NCI-H510A treated with DMSO at 0.1 percent for 48 hours (cell line): Measurements from ENCODE around the gene PRKAG2.
"Not testable (repeated sequence)": the region's sequence is repeated elsewhere in the genome, so short reads cannot be mapped to it uniquely, and the experiment has no call there.

Experiments used
- DNase-seq: peaks from one replicate; lab custom pipeline; 2025; lab: John Stamatoyannopoulos, UW

PRKAG2 gene

DNA sequence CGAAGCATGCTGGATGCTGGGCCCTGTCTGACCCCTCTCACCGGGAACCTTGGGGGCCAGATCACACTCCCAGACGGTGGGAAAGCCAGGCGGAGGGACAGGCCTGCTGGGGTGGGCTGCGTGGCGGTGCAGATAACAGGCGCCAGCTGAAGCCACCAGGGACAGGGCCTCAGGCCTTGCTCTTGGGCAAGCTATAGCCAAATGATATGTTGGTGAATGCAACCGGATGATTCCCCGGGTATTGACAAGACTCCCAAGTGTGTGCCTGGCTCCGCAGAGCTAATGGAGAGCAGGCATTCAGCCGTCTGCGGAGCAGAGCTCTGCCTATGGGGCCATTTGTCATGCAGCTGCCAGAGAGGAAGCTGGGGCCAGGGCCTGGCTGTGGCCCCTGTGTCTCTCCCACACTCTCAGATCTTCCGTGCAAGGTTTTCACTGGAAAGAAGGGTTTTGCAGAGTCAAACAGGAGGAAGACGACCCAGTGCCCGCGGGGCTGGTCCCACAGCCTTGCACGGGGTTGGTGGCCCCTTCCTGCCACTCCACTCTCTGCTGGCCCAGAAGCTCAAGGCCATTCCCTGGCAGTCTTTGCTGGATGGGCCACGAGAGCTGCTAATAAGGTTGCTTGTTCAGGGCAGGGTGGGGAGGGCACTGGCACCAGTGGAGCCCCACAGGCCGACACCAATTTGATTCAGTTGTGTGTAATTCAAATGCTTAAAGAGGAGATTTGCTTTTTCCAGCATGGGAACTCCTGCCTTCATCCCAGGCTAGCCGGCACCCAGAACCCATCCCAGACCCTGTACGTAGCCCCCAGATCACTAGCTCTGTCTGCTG is 91.8 kb downstream of the PRKAG2 start:
- DNase-seq: no peak

DNA sequence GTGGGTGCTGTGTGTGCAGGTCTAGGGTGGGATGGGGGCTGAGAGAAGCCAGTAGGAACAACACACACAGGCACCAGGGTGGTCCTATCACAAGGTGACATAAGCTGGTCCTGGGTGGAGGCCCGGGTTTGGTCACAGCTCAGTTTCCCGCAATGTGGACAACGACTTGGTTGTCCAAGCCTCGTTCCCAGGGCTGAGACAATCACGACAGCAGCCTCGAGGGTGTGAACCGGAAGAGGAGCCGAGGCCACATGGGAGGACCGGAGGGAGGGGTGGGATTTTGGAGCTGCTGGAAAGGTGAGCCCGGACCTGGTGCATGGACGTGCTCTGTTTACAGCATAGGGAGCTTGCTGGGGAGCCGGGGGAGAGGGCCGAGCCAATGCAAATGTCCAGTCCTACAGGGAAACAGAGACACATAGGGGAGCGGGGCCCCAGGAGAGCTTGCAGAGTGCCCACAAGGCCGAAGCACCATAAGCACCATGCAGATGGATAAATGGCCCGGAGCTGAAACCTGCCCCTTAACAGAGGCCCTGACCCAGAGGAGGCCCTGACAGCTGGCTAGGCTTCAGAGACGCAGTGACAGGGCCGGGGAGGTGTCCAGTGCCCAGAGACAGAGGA is 92.8 kb downstream of the PRKAG2 start:
- DNase-seq: no peak

GRCh38 chr7:151782598-151783448 is 94.1 kb downstream of the PRKAG2 start:
- DNase-seq: peak; percentile 53

DNA sequence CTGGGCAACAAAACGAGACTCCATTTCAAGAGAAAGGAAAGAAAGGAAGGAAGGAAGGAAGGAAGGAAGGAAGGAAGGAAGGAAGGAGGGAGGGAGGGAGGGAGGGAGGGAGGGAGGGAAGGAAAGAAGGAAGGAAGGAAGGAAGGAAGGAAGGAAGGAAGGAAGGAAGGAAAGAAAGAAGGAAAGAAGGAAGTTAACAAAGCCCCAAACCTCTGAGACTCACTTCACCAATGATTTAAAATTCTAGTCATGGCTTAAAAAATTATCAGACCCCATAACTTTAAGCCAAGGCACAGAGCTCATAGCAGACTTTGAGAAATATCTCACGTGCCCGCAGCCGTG is 94.7 kb downstream of the PRKAG2 start:
- DNase-seq: not testable (repeated sequence)

DNA sequence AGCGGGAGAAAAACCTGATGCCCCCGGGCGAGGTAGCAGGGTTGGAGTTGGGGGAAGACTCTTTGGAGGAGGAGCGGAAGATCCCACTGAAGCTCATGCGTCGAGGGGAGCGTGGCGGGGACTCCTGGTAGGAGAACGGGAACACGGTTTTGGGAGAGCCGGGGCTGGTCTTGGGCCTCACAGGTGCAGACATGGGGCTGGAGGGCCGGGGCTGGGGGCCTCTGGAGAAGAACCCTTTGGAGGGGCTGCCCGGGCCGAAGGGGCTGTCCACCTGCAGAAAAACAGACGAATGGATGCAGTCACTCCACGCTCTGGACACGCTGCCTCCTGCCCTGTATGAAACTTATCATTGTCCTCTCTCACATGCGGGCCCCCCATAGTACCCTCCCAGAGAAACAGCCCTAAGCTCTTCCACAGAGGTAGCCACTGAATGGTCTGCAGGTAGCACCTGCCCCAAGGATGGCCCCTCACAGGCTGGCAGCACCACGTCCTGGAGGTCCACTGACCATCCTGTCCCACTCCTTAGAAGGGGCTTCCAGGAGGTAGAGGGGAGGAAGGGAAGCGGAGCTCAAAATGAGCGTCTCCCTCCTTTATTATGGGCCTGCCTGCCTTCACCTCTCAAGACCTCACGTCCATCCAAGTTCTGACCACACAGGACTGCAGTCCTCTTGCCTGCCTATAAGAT is 95.6 kb downstream of the PRKAG2 start:
- no peak for DNase-seq

GRCh38 chr7:151780631-151781030 is 96.3 kb downstream of the PRKAG2 start:
- peak; percentile 53 for DNase-seq

GRCh38 chr7:151779678-151780077 is 97.2 kb downstream of the PRKAG2 start:
- DNase-seq: no peak

DNA sequence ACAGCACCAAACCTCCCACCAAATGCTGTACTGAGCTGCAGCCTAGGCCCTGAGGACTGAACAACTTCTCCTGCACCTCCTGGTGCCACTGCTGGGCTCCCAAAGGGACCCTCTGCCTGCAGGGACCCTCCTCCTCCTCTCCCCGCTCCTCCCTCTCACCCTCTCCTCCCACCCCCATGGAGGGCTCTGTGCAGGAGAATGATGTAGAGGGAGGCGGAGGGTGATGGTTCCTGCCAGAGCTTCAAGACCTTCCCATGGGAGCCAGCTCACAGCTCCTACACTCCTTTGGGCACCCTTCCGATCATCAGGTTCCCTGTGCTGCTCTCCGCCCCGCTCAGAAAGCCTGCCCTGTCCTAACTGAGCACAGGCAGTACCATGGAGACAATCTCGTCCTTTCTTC is 97.7 kb downstream of the PRKAG2 start:
- no peak for DNase-seq

DNA sequence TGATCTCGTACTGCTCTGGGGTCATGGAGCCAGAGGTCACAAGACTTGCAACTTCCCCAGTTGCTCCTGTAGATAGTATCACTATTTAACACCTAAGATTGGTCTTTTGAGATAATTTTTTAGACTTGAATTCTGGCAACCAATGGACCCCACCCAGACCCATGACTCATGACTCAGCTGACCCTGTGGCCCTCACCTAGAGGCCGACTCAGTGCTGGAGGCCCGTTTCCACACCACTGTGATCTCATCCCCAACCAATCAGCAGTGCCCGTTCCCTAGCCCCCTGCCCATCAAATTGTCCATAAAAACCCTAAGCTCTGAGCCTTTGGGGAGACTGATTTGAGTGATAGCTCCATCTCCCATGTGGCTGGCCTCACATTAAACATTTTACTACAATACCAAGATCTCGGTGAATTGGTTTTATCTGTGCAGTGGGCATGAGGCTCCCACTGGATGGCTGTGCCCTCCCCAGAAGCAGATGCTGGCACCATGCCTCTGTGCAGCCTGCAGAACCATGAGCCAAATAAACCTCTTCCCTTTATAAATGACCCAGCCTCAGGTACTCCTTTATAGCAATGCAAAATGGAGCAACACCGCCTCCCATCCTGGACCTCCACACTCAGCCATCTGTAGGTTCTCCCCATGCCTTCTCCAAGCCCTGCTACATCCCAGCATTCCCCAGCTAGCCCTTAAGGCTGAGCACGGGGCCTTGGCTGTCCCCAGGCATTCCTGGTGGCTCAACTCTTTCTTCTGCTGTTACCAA is 98.8 kb downstream of the PRKAG2 start:
- DNase-seq: no peak

GRCh38 chr7:151777495-151777880 is 99.4 kb downstream of the PRKAG2 start:
- DNase-seq: no peak

GRCh38 chr7:151776876-151777494 is 99.9 kb downstream of the PRKAG2 start:
- no peak for DNase-seq

DNA sequence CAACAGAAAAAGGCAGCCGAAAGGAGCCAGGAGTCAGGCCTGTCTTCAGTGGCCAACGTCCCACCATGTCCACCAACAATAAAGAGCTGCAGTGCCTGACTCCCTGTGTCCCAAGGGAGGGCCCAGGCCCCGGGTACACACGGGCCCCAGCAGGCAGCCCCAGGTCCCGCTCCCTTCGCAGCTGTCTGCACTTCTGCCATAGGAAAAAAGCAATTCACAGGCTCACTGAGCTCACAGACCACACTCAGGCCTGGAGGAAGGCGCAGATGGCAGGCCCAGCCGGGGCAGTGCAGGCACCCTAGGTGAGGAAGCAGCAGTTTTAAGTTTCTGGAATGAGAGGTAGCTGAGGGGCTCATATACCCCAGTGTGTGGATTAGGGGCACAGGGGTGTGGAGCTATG is 100.5 kb downstream of the PRKAG2 start:
- no peak for DNase-seq

DNA sequence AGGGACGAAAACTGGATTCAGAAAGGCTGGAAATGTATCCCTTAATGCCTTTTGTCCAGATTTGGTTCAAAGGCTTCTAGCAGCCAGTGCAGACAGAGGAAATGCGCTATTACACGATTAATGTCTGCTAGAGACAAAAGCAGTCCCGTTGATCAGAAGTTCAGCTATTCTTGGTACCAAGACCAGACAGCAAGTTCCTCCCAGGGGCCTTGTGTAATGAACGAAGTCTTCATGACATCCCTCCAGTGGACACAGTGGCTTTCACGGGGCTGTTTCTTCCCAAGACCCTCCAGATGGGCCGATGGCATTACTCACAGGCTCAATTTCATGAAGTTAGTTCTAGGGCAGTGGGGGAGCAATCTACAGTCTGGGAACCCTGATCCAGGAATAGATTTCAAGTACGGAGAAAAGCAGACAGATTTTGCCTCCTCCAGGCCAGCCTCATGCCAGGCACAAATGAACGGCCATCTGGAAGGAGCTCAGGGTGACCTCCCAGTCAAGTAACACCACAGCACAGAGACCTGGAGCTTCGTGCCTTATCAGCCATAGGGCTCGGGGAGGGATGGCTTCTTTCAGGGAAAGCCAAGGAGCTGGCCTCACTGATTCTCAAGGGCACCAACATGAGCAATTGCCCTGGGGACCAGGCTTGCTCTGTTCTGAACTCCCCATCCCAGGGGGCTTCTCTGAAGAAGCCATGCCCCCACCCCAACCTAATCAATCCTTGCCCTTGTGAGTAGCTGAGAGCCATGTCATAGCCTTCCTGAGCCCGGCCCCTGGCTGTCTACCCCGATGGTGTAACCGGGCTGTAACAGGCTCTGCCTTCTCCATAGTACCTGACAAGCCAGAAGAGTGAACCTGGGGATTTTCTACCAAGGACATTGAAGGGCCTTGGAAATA is 101.1 kb downstream of the PRKAG2 start:
- DNase-seq: no peak

GRCh38 chr7:151774951-151775350 is 102.0 kb downstream of the PRKAG2 start:
- no peak for DNase-seq

GRCh38 chr7:151773797-151774196 is 103.1 kb downstream of the PRKAG2 start:
- DNase-seq: peak; percentile 58

DNA sequence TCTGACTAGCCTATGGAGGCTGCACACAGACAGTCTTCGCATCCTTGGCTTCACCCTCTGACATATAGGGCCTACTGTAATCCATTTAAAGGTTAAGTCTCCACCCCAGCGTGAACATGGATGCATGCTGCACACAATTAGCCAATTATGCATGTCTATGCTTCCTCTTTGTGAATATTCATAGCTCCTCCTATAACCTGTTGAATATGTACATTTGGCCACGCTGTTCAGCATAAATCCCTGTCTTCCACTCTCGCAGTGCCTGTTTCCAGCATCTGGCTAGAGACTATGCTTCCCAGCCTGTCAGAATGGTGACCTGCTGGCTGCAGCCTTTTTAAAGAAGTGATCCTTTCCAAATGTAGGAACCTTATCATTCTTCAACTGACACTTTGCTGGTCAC is 106.7 kb downstream of the PRKAG2 start:
- DNase-seq: no peak

DNA sequence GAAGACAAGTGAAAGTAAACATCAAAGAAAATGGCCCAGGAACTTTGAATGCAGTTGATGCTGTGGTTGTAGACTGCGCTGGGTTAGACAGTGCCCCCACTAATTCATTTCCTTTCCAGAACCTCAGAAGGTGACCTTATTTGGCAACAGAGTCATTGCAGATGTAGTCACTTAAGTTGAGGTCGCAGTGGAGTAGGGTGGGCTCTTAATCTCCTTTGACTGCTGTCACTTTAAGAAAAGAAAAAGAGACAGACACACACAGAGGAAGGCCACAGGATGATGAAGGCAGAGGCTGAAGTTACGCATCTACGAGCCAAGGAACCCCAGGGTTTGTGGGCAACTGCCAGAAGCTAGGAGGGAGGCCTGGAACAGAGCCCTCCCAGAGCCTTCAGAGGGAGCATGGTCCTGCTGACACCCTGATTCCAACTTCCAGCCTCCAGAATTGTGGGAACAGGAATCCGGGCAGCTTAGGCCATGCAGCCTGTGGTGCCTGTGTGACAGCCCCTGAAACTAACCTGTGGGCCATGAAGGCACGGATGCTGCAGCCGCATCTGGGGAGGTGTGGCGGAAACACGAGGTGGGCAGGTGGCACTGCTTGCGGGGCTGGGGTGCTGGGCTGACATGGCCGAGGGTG is 107.6 kb downstream of the PRKAG2 start:
- no peak for DNase-seq

DNA sequence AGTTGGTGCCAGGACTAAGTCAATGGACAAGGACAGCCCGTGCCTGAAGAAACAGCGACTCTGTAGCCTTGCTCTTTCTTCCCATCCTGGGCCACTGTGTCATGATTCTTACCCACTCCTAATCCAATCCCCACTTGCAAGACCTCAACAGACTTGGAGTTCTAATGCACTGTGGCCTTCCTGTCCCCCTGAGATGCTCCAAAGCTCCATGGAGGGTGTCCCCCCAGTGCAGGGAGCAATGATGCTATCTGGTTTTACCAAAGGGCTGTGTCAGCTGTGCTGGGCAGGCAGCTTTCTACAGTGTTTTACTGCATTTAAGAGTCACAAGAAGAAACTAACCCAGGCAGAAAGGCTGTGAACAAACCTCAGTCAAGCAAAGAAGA is 108.1 kb downstream of the PRKAG2 start:
- no peak for DNase-seq

DNA sequence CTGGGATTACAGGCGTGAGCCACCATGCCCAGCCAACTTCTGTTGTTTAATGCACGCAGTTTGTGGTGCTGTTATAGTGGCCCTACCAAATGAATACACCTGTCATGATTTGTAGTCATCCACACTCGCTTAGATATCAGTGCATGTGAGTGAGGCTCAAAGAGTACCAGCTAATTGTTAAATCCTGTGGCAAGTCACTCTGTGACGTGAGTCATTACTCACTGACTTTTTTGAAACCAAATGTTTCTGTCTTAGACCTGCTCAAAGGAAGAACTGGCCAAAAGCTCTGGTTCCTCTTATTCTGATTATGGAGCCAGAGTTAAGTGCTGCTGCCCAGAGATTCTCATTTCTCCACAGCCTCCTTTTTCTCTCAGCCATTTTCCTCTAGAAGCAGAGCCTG is 109.4 kb downstream of the PRKAG2 start:
- DNase-seq: no peak
